ENCODE results near the gene DLG4.

DLG4 gene

GRCh38 chr17:7219812-7220592, at the start of gene DLG4, which contains the start of gene ACADVL:
Gene DLG4, minus strand, starts transcription at chr17:7219836.
Gene ACADVL, plus strand, starts transcription at chr17:7219938. Its CDS starts 47 bp downstream, at chr17:7219985.
- DNase-seq (ENCODE audit: low read depth), result no peak
- no peak for TF ChIP-seq CTCF (IDR thresholded peaks at IDR 0.05; ENCODE audit: control insufficient read depth, insufficient read depth, low read depth, low read length, missing control alignments)
- peak within 1 kb of the TSS; percentile 77 for H3K4me3 ChIP-seq (ENCODE audit: control insufficient read depth, low read depth, low read length)

GRCh38 chr17:7266784-7267183, 47.1 kb upstream of the DLG4 start:
- TF ChIP-seq CTCF (IDR thresholded peaks at IDR 0.05; ENCODE audit: control insufficient read depth, insufficient read depth, low read depth, low read length, missing control alignments), result no peak
- DNase-seq (ENCODE audit: low read depth), result no peak
- H3K4me3 ChIP-seq (ENCODE audit: control insufficient read depth, low read depth, low read length), result no peak overlapping the region

- DNase-seq (ENCODE audit: low read depth), result no peak
- H3K4me3 ChIP-seq (ENCODE audit: control insufficient read depth, low read depth, low read length), result no peak overlapping the region
- no peak for TF ChIP-seq CTCF (IDR thresholded peaks at IDR 0.05; ENCODE audit: control insufficient read depth, insufficient read depth, low read depth, low read length, missing control alignments)
Measured at GRCh38 chr17:7263801-7264078, 44.1 kb upstream of the DLG4 start.

GRCh38 chr17:7262935-7263800, 43.5 kb upstream of the DLG4 start:
- TF ChIP-seq CTCF (IDR thresholded peaks at IDR 0.05; ENCODE audit: control insufficient read depth, insufficient read depth, low read depth, low read length, missing control alignments), result no peak
- no peak overlapping the region for H3K4me3 ChIP-seq (ENCODE audit: control insufficient read depth, low read depth, low read length)
- no peak for DNase-seq (ENCODE audit: low read depth)

- H3K4me3 ChIP-seq (ENCODE audit: control insufficient read depth, low read depth, low read length), result no peak within 1 kb of the TSS; the same call in 1 of the 2 replicates
- DNase-seq (ENCODE audit: low read depth), result no peak
- no peak for TF ChIP-seq CTCF (IDR thresholded peaks at IDR 0.05; ENCODE audit: control insufficient read depth, insufficient read depth, low read depth, low read length, missing control alignments)
Measured at GRCh38 chr17:7262192-7262934, 42.7 kb upstream of the DLG4 start, which contains the start of gene CLDN7. Gene CLDN7, minus strand, starts transcription at chr17:7262478. Its CDS starts 435 bp downstream, at chr17:7262043.
